ENCODE data around the gene TTL. TPM values are rescaled to one million over a fixed set of nuclear protein-coding genes. Genes with fewer than 3 reads are reported as not detected.

Gene TTL
- total and polyA plus RNA-seq, 2 of the 13 experiments (the other 11 are each of a cell fraction or from before 2014, with no cell fraction given): 19.0 to 59.8 TPM

DNA sequence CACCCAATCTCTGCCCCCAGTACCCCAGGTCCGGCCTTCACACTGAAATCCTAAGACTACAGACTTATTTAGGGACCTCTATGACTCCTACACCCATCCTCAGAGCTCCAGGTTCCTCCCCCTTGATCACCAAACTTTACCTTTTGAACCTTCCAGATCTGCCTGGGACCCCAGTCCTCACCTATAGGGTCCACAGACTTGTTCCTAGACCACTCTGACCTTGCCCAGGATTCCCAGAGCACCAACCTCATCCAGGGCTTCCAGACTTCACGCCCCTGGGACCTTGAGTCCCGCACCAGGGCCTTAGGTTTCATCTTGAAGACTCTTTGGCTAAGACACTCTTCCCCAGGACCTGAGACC is 102.9 kb downstream of the TTL start (continued):
- TF ChIP-seq NFATC3 (CRISPR knock-in tag; IDR thresholded peaks at IDR 0.05): 0 out of 2 replicates have a peak, but pooled peaks have one; percentile 22
- TF ChIP-seq ZNF674 (CRISPR knock-in tag; IDR thresholded peaks at IDR 0.05; ENCODE audit: low read depth): no peak
- 0 out of 2 replicates have a peak, but pooled peaks have one; percentile 29 for TF ChIP-seq SNAI1 (CRISPR knock-in tag; IDR thresholded peaks at IDR 0.05; ENCODE audit: borderline replicate concordance)
- TF ChIP-seq POLR2G (IDR thresholded peaks at IDR 0.05; ENCODE audit: low read depth, low read length): no peak
- TF ChIP-seq, protein P1, sequence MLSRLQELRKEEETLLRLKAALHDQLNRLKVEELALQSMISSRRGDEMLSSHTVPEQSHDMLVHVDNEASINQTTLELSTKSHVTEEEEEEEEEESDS (CRISPR knock-in tag; IDR thresholded peaks at IDR 0.05; ENCODE audit: borderline replicate concordance): no peak
- TF ChIP-seq, protein P2, sequence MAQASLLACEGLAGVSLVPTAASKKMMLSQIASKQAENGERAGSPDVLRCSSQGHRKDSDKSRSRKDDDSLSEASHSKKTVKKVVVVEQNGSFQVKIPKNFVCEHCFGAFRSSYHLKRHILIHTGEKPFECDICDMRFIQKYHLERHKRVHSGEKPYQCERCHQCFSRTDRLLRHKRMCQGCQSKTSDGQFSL (CRISPR knock-in tag; IDR thresholded peaks at IDR 0.05): no peak
- 0 out of 2 replicates have a peak, but pooled peaks have one; percentile 6 for TF ChIP-seq ZNF850 (CRISPR knock-in tag; conservative IDR thresholded peaks at IDR 0.05)
- peak; percentile 26; the same call in 1 of the 2 replicates for TF ChIP-seq ZNF598 (CRISPR knock-in tag; IDR thresholded peaks at IDR 0.05; ENCODE audit: borderline replicate concordance)
- peak; percentile 48; the same call in 1 of the 2 replicates for TF ChIP-seq ZBTB8A (CRISPR knock-in tag; IDR thresholded peaks at IDR 0.05; ENCODE audit: borderline replicate concordance, low read depth)
- TF ChIP-seq, protein P3, sequence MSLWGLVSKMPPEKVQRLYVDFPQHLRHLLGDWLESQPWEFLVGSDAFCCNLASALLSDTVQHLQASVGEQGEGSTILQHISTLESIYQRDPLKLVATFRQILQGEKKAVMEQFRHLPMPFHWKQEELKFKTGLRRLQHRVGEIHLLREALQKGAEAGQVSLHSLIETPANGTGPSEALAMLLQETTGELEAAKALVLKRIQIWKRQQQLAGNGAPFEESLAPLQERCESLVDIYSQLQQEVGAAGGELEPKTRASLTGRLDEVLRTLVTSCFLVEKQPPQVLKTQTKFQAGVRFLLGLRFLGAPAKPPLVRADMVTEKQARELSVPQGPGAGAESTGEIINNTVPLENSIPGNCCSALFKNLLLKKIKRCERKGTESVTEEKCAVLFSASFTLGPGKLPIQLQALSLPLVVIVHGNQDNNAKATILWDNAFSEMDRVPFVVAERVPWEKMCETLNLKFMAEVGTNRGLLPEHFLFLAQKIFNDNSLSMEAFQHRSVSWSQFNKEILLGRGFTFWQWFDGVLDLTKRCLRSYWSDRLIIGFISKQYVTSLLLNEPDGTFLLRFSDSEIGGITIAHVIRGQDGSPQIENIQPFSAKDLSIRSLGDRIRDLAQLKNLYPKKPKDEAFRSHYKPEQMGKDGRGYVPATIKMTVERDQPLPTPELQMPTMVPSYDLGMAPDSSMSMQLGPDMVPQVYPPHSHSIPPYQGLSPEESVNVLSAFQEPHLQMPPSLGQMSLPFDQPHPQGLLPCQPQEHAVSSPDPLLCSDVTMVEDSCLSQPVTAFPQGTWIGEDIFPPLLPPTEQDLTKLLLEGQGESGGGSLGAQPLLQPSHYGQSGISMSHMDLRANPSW (CRISPR knock-in tag; IDR thresholded peaks at IDR 0.05; ENCODE audit: borderline replicate concordance): no peak
- TF ChIP-seq ZNF234 (CRISPR knock-in tag; conservative IDR thresholded peaks at IDR 0.05): peak; percentile 38; the same call in 1 of the 2 replicates
- TF ChIP-seq NR2F1 (CRISPR knock-in tag; IDR thresholded peaks at IDR 0.05): peak in 1 of 2 experiments; percentile 23; a peak in 1 of 4 replicates
- no peak for TF ChIP-seq ZNF703 (CRISPR knock-in tag; IDR thresholded peaks at IDR 0.05; ENCODE audit: borderline replicate concordance)
- no peak for TF ChIP-seq HNRNPK (IDR thresholded peaks at IDR 0.05; ENCODE audit: low read depth, low read length, poor library complexity, severe bottlenecking)
- TF ChIP-seq, protein P4, sequence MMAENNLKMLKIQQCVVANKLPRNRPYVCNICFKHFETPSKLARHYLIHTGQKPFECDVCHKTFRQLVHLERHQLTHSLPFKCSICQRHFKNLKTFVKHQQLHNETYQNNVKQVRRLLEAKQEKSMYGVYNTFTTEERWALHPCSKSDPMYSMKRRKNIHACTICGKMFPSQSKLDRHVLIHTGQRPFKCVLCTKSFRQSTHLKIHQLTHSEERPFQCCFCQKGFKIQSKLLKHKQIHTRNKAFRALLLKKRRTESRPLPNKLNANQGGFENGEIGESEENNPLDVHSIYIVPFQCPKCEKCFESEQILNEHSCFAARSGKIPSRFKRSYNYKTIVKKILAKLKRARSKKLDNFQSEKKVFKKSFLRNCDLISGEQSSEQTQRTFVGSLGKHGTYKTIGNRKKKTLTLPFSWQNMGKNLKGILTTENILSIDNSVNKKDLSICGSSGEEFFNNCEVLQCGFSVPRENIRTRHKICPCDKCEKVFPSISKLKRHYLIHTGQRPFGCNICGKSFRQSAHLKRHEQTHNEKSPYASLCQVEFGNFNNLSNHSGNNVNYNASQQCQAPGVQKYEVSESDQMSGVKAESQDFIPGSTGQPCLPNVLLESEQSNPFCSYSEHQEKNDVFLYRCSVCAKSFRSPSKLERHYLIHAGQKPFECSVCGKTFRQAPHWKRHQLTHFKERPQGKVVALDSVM (CRISPR knock-in tag; IDR thresholded peaks at IDR 0.05): no peak
- 0 out of 2 replicates have a peak, but pooled peaks have one; percentile 22 for TF ChIP-seq SMAD9 (CRISPR knock-in tag; IDR thresholded peaks at IDR 0.05)
- TF ChIP-seq ZFP37 (CRISPR knock-in tag; IDR thresholded peaks at IDR 0.05; ENCODE audit: borderline replicate concordance): peak; percentile 14; the same call in 1 of the 2 replicates
- no peak for TF ChIP-seq ARHGAP35 (CRISPR knock-in tag; IDR thresholded peaks at IDR 0.05; ENCODE audit: borderline replicate concordance)
- TF ChIP-seq ZNF530 (CRISPR knock-in tag; IDR thresholded peaks at IDR 0.05; ENCODE audit: low read depth): no peak
- TF ChIP-seq SP1 (IDR thresholded peaks at IDR 0.05): no peak
- no peak for TF ChIP-seq SP1 (CRISPR knock-in tag; IDR thresholded peaks at IDR 0.05)
- TF ChIP-seq NR1H2 (CRISPR knock-in tag; IDR thresholded peaks at IDR 0.05; ENCODE audit: borderline replicate concordance, low read depth): no peak; the same call in 1 of the 2 replicates
- no peak for TF ChIP-seq POGZ (CRISPR knock-in tag; IDR thresholded peaks at IDR 0.05)
- TF ChIP-seq ZFP36L1 (CRISPR knock-in tag; IDR thresholded peaks at IDR 0.05): no peak; the same call in 1 of the 2 replicates
